Osteocyte (in vitro differentiated cells): Measurements from ENCODE around the gene LSM7. TPM values are rescaled to one million over a fixed set of nuclear protein-coding genes. Genes with fewer than 3 reads are reported as not detected.

Experiments used
- DNase-seq: peaks from one replicate; pipeline ENCODE4 v3.0.0; 2021; ENCODE audit warnings: mixed read lengths; ENCODE audit not compliant: unreplicated experiment; ENCODE audit errors: extremely low spot score
- H3K27ac Mint-ChIP-seq: one replicate; pipeline ENCODE4 v1.8.0; 2021; ENCODE audit warnings: mild to moderate bottlenecking, mixed read lengths; ENCODE audit not compliant: unreplicated experiment
- H3K27me3 Mint-ChIP-seq: one replicate; pipeline ENCODE4 v1.8.0; 2021; ENCODE audit warnings: mixed read lengths; ENCODE audit not compliant: unreplicated experiment
- H3K36me3 Mint-ChIP-seq: one replicate; pipeline ENCODE4 v1.8.0; 2021; ENCODE audit warnings: mixed read lengths; ENCODE audit not compliant: unreplicated experiment
- H3K4me1 Mint-ChIP-seq: one replicate; pipeline ENCODE4 v1.8.0; 2021; ENCODE audit warnings: mixed read lengths; ENCODE audit not compliant: unreplicated experiment
- H3K4me3 Mint-ChIP-seq: one replicate; pipeline ENCODE4 v1.8.0; 2021; ENCODE audit warnings: mild to moderate bottlenecking, moderate library complexity, mixed read lengths; ENCODE audit not compliant: unreplicated experiment
- H3K9me3 Mint-ChIP-seq: one replicate; pipeline ENCODE4 v1.8.0; 2021; ENCODE audit warnings: mixed read lengths; ENCODE audit not compliant: unreplicated experiment
- total RNA-seq: library from RNA; stranded (reverse); gene quantifications from 2 replicates; pipeline ENCODE4 v1.2.1, GENCODE V29; 2021
- TF ChIP-seq, protein P1 (sequence below): fragments of 200-600 bp; sonication (generic); IDR thresholded peaks from 2 replicates; pipeline ENCODE4 v1.5.0; 2021; ENCODE audit warnings: antibody characterized with exemption, mild to moderate bottlenecking, moderate library complexity

Gene LSM7
- total RNA-seq, 1 donor from 2014 or later: 77.8 TPM

DNA sequence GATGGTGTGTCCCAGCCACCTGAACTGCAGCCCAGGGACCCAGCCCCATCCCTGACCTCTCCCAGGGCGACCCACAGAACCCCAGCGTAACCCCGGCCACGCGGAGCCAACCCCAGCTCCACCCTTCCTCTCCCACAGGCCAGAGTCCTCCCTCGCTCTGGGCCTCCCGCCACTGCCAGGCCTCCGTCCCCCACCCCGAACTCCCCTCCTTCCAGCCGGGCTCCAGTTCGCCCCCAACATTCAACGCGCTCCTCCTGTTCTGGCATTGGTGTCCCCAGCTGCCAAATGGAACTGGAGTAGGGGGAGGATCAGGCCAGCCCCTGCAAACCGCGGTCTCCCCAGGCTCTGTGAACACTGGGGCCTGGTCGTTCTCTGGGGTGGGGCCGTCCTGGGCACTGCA lies 27.9 kb downstream of the LSM7 start:
- TF ChIP-seq, protein P1, sequence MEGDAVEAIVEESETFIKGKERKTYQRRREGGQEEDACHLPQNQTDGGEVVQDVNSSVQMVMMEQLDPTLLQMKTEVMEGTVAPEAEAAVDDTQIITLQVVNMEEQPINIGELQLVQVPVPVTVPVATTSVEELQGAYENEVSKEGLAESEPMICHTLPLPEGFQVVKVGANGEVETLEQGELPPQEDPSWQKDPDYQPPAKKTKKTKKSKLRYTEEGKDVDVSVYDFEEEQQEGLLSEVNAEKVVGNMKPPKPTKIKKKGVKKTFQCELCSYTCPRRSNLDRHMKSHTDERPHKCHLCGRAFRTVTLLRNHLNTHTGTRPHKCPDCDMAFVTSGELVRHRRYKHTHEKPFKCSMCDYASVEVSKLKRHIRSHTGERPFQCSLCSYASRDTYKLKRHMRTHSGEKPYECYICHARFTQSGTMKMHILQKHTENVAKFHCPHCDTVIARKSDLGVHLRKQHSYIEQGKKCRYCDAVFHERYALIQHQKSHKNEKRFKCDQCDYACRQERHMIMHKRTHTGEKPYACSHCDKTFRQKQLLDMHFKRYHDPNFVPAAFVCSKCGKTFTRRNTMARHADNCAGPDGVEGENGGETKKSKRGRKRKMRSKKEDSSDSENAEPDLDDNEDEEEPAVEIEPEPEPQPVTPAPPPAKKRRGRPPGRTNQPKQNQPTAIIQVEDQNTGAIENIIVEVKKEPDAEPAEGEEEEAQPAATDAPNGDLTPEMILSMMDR: no peak
- H3K27me3 Mint-ChIP-seq: peaks cover 2% of the 10 kb centered on the region
- H3K27ac Mint-ChIP-seq: no peak overlapping the region
- no peak overlapping the region for H3K4me3 Mint-ChIP-seq
- peaks cover 9% of the 10 kb centered on the region for H3K4me1 Mint-ChIP-seq
- H3K36me3 Mint-ChIP-seq: no peaks in the 10 kb centered on the region
- DNase-seq: no peak
- H3K9me3 Mint-ChIP-seq: no peaks in the 10 kb centered on the region

DNA sequence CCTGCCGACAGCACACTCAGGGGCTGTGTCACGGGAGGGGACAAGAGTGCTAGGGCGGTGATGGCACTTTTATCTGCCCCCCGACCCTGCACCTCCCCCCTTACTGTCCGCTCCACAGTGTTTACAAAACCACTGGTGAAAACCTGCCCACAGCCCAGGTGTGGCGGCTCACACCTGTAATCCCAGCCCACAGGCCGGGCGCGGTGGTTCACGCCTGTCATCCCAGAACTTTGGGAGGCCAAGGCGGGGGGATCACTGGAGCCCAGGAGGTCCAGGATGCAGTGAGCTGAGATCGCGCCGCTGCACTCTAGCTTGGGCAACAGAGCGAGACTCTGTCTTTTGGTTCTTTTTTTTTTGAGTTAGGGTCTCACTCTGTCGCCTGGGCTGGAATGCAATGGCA lies 32.2 kb downstream of the LSM7 start:
- H3K27me3 Mint-ChIP-seq: no peaks in the 10 kb centered on the region
- H3K36me3 Mint-ChIP-seq: no peaks in the 10 kb centered on the region
- DNase-seq: no peak
- H3K9me3 Mint-ChIP-seq: no peaks in the 10 kb centered on the region
- no peak overlapping the region for H3K27ac Mint-ChIP-seq
- peaks cover 24% of the 10 kb centered on the region for H3K4me1 Mint-ChIP-seq
- no peak overlapping the region for H3K4me3 Mint-ChIP-seq
- TF ChIP-seq, protein P1: no peak

- H3K27me3 Mint-ChIP-seq: no peaks in the 10 kb centered on the region
- H3K4me1 Mint-ChIP-seq: peaks cover 22% of the 10 kb centered on the region
- peak overlapping the region; percentile 74 for H3K27ac Mint-ChIP-seq
- no peaks in the 10 kb centered on the region for H3K36me3 Mint-ChIP-seq
- H3K9me3 Mint-ChIP-seq: no peaks in the 10 kb centered on the region
- H3K4me3 Mint-ChIP-seq: no peak overlapping the region
- TF ChIP-seq, protein P1: no peak
- DNase-seq: no peak
Observed at GRCh38 chr19:2294687-2295335, 33.6 kb downstream of the LSM7 start.

- H3K27me3 Mint-ChIP-seq: no peaks in the 10 kb centered on the region
- peaks cover 20% of the 10 kb centered on the region for H3K4me1 Mint-ChIP-seq
- H3K27ac Mint-ChIP-seq: no peak overlapping the region
- no peaks in the 10 kb centered on the region for H3K9me3 Mint-ChIP-seq
- H3K4me3 Mint-ChIP-seq: no peak overlapping the region
- DNase-seq: no peak
- no peaks in the 10 kb centered on the region for H3K36me3 Mint-ChIP-seq
- TF ChIP-seq, protein P1: no peak
Observed at GRCh38 chr19:2291185-2291751, 37.1 kb downstream of the LSM7 start.

GRCh38 chr19:2290441-2291184 lies 37.8 kb downstream of the LSM7 start:
- no peak for DNase-seq
- peaks cover 19% of the 10 kb centered on the region for H3K4me1 Mint-ChIP-seq
- TF ChIP-seq, protein P1: no peak
- H3K36me3 Mint-ChIP-seq: no peaks in the 10 kb centered on the region
- no peak overlapping the region for H3K4me3 Mint-ChIP-seq
- H3K27ac Mint-ChIP-seq: no peak overlapping the region
- no peaks in the 10 kb centered on the region for H3K9me3 Mint-ChIP-seq
- no peaks in the 10 kb centered on the region for H3K27me3 Mint-ChIP-seq
